K562 (cell line): ENCODE results near the gene GET4. TPM values are rescaled to one million over a fixed set of nuclear protein-coding genes. Genes with fewer than 3 reads are reported as not detected.

Experiments
- CHD7 ChIP-seq: fragments of 200-600 bp; sonication (generic); IDR thresholded peaks from one replicate; pipeline ENCODE4 v1.6.1; 2012; ENCODE audit warnings: mild to moderate bottlenecking, low read depth, low read length, inconsistent platforms
- HNRNPL ChIP-seq: fragments of 200-400 bp; formaldehyde crosslinking; IDR thresholded peaks from 2 replicates; pipeline ENCODE4 v1.6.1; 2017; ENCODE audit warnings: low read depth, mild to moderate bottlenecking, low read length
- MYBL2 ChIP-seq, 2 experiments: fragments of 450-650 bp in 1 of 2; sonication (generic) in 1 of 2; formaldehyde crosslinking in 1 of 2; IDR thresholded peaks; 2 replicates each; pipeline versions ENCODE4 v1.6.1 to v1.8.1; 2017 to 2022; ENCODE audit warnings: borderline replicate concordance in 1 of 2, inconsistent platforms in 1 of 2, low read depth in 1 of 2, mild to moderate bottlenecking in 1 of 2, missing genetic modification reagents in 1 of 2, moderate library complexity in 1 of 2
- PML ChIP-seq: IDR thresholded peaks from 2 replicates; pipeline ENCODE4 v1.6.1; 2012; ENCODE audit warnings: low read length, inconsistent platforms
- RERE ChIP-seq: sonication (generic); formaldehyde crosslinking; IDR thresholded peaks from 2 replicates; pipeline ENCODE4 v1.8.0; 2023; ENCODE audit warnings: missing genetic modification reagents, mild to moderate bottlenecking, borderline replicate concordance
- SREBF2 ChIP-seq: sonication (generic); formaldehyde crosslinking; IDR thresholded peaks from 2 replicates; pipeline ENCODE4 v1.4.0; 2020; ENCODE audit warnings: mild to moderate bottlenecking, missing genetic modification reagents
- TBL1XR1 ChIP-seq, 2 experiments: IDR thresholded peaks; 2 replicates each; pipeline ENCODE4 v1.6.1; 2012; ENCODE audit warnings: improper control_type of control experiment in 2 of 2, low read length in 2 of 2, mild to moderate bottlenecking in 1 of 2
- ZNF274 ChIP-seq: IDR thresholded peaks from 2 replicates; pipeline ENCODE4 v1.6.1; 2011; ENCODE audit warnings: low read depth, mild to moderate bottlenecking, low read length, moderate library complexity, borderline replicate concordance
- polyA plus RNA-seq, 8 experiments: library from polyadenylated mRNA; depleted of rRNA in 4 of 8; stranded (reverse) in 5 of 8; unstranded in 3 of 8; fragments of >200 nt; fragmentation: Nextera tagmentation in 2 of 8; fragmentation: Illumina TruSeq in 1 of 8; extraction: Ambion mirVana in 2 of 8; extraction: Trizol in 1 of 8; gene quantifications; 2 replicates each; pipeline versions ENCODE4 v1.2.1 to v1.2.3, GENCODE V29; 2011 to 2014; ENCODE audit warnings: inconsistent platforms in 1 of 8, missing spikeins in 1 of 8
- total RNA-seq, 7 experiments: library from RNA; depleted of rRNA in 6 of 7; stranded (reverse); fragments of >200 nt in 6 of 7; fragmentation: Illumina TruSeq in 2 of 7; extraction: Trizol in 2 of 7; gene quantifications; 2 replicates each; pipeline versions ENCODE4 v1.2.1 to v1.2.3, GENCODE V29; 2011 to 2021; ENCODE audit warnings: low replicate concordance in 1 of 7

Gene GET4
- total and polyA plus RNA-seq, 9 of the 15 experiments (the other 6 are each of a cell fraction or from before 2014, with no cell fraction given), result 0.99 to 122 (median 40.4) TPM

- TF ChIP-seq CHD7 (no peak), SREBF2 (no peak), RERE (CRISPR knock-in tag) (no peak), PML (no peak), MYBL2 (IDR thresholded peaks at IDR 0.05; ENCODE audit: low read depth) (no peak), MYBL2 (CRISPR knock-in tag; IDR thresholded peaks at IDR 0.05; ENCODE audit: borderline replicate concordance) (no peak), TBL1XR1 (IDR thresholded peaks at IDR 0.05; ENCODE audit: low read length in 2 of 2) (no peak), HNRNPL (no peak), ZNF274 (no peak; the same call in 1 of the 2 replicates)
Measured at GRCh38 chr7:898855-899681, 22.7 kb downstream of the GET4 start (continued).
